Testis (tissue), 3 donors: ENCODE results near the gene CELSR3. TPM values are rescaled to one million over a fixed set of nuclear protein-coding genes. Genes with fewer than 3 reads are reported as not detected.

Source experiments
- DNase-seq: peaks from one replicate; pipeline ENCODE4 v3.0.0-alpha.2; 2019
- H3K27ac ChIP-seq, 2 donors: fragments of 200-600 bp; sonication (generic); one replicate each; pipeline ENCODE4 v1.5.1; 2019
- H3K27me3 ChIP-seq: fragments of 200-600 bp; sonication (generic); one replicate; pipeline ENCODE4 v1.5.1; 2019
- H3K36me3 ChIP-seq: fragments of 200-600 bp; sonication (generic); one replicate; pipeline ENCODE4 v1.5.1; 2017; ENCODE audit warnings: low read depth; ENCODE audit errors: missing control alignments
- H3K4me1 ChIP-seq: fragments of 200-600 bp; sonication (generic); one replicate; pipeline ENCODE4 v1.5.1; 2019
- H3K4me3 ChIP-seq, 2 donors: fragments of 200-600 bp; sonication (generic); one replicate each; pipeline ENCODE4 v1.5.1; 2017 to 2019
- H3K9me3 ChIP-seq: fragments of 200-600 bp; sonication (generic); one replicate; pipeline ENCODE4 v1.5.1; 2017
- CTCF ChIP-seq, 3 experiments: fragments of 450-650 bp in 2 of 3; fragments of 200-600 bp in 1 of 3; sonication (generic) in 1 of 3; IDR thresholded peaks; one replicate each; pipeline ENCODE4 v1.5.1; 2016 to 2019; ENCODE audit warnings: antibody characterized with exemption in 3 of 3, mild to moderate bottlenecking in 2 of 3, moderate library complexity in 1 of 3
- POLR2A ChIP-seq: fragments of 450-650 bp; IDR thresholded peaks from one replicate; pipeline ENCODE4 v1.6.1; 2017; ENCODE audit warnings: antibody characterized with exemption, mild to moderate bottlenecking, moderate library complexity
- WGBS, 2 donors: methylation state at CpG; one replicate each; pipeline ENCODE4 v1.1.5; 2018; 5-methylcytosine and 5-hydroxymethylcytosine counted together
- intact Hi-C: fragments of 100-400 bp; cut with DNase I; formaldehyde crosslinking; loops from one replicate; pipeline ENCODE4 v1.15.1; 2023; ENCODE audit warnings: low total_unique reads
- polyA plus RNA-seq: library from polyadenylated mRNA; stranded (reverse); fragments of 350-450 nt; fragmentation: Illumina TruSeq; extraction: RNeasy Lipid Tissue Mini Kit (QIAGEN cat#74804); gene quantifications from one replicate; pipeline ENCODE4 v1.2.3, GENCODE V29; 2014; ENCODE audit warnings: low read depth, low replicate concordance; ENCODE audit not compliant: insufficient read depth
- total RNA-seq, 2 donors: library from RNA; depleted of rRNA; stranded (reverse); fragments of >200 nt; gene quantifications; one replicate each; pipeline ENCODE4 v1.2.3, GENCODE V29; 2016

CELSR3 gene
- total and polyA plus RNA-seq, 3 donors from 2014 or later: 13.5 to 17.5 (median 14.3) TPM

GRCh38 chr3:48651771-48652170, 10.9 kb downstream of the CELSR3 start:
- no peaks in the 10 kb centered on the region for H3K36me3 ChIP-seq
- intact Hi-C loops: no loop called here

GRCh38 chr3:48650723-48651122, 12.0 kb downstream of the CELSR3 start:
- Histone ChIP-seq H3K9me3 (no peaks in the 10 kb centered on the region), H3K4me1 (peaks cover under 1% of the 10 kb centered on the region), H3K36me3 (no peaks in the 10 kb centered on the region), H3K27me3 (no peaks in the 10 kb centered on the region), H3K4me3 (no peak overlapping the region), H3K27ac (no peak overlapping the region)
- no peak for DNase-seq
- intact Hi-C loops: no loop called here
- TF ChIP-seq CTCF (IDR thresholded peaks at IDR 0.05) (no peak), POLR2A (no peak)
- 91% methylated on average over 10 to 12 of the region's 12 CpGs for WGBS, 2 donors

More at GRCh38 chr3:48651771-48652170, 10.9 kb downstream of the CELSR3 start:
- no peak for DNase-seq
- peaks cover 7% of the 10 kb centered on the region for H3K4me1 ChIP-seq
- H3K27ac ChIP-seq: no peak overlapping the region
- WGBS, 2 donors: 89 to 99% methylated on average over 5 to 11 of the region's 11 CpGs
- TF ChIP-seq CTCF (IDR thresholded peaks at IDR 0.05): no peak
- TF ChIP-seq POLR2A: no peak
- no peak overlapping the region for H3K4me3 ChIP-seq
- no peaks in the 10 kb centered on the region for H3K9me3 ChIP-seq
- no peaks in the 10 kb centered on the region for H3K27me3 ChIP-seq

GRCh38 chr3:48648188-48648850, 14.4 kb downstream of the CELSR3 start:
- H3K9me3 ChIP-seq: no peaks in the 10 kb centered on the region
- H3K36me3 ChIP-seq: no peaks in the 10 kb centered on the region
- no peak overlapping the region for H3K4me3 ChIP-seq
- DNase-seq: no peak
- no peak overlapping the region for H3K27ac ChIP-seq
- H3K27me3 ChIP-seq: no peaks in the 10 kb centered on the region
- no peaks in the 10 kb centered on the region for H3K4me1 ChIP-seq
- intact Hi-C loops: no loop called here
- 89 to 98% methylated on average over 7 to 14 of the region's 15 CpGs for WGBS, 2 donors
- TF ChIP-seq CTCF (IDR thresholded peaks at IDR 0.05) (no peak), POLR2A (no peak)

GRCh38 chr3:48647714-48648113, 15.0 kb downstream of the CELSR3 start:
- H3K36me3 ChIP-seq: no peaks in the 10 kb centered on the region
- H3K4me1 ChIP-seq: no peaks in the 10 kb centered on the region
- no peaks in the 10 kb centered on the region for H3K27me3 ChIP-seq
- intact Hi-C loops: no loop called here
- 87 to 88% methylated on average over 9 of the region's 9 CpGs for WGBS, 2 donors
- DNase-seq: no peak
- no peak overlapping the region for H3K4me3 ChIP-seq
- H3K9me3 ChIP-seq: no peaks in the 10 kb centered on the region
- no peak overlapping the region for H3K27ac ChIP-seq
- TF ChIP-seq POLR2A: no peak
- no peak for TF ChIP-seq CTCF (IDR thresholded peaks at IDR 0.05)
